Measurements from ENCODE around the gene CPXM1. TPM values are rescaled to one million over a fixed set of nuclear protein-coding genes. Genes with fewer than 3 reads are reported as not detected.

Gene CPXM1
- total RNA-seq, 1 donor from 2014 or later, result 1.0 TPM

DNA sequence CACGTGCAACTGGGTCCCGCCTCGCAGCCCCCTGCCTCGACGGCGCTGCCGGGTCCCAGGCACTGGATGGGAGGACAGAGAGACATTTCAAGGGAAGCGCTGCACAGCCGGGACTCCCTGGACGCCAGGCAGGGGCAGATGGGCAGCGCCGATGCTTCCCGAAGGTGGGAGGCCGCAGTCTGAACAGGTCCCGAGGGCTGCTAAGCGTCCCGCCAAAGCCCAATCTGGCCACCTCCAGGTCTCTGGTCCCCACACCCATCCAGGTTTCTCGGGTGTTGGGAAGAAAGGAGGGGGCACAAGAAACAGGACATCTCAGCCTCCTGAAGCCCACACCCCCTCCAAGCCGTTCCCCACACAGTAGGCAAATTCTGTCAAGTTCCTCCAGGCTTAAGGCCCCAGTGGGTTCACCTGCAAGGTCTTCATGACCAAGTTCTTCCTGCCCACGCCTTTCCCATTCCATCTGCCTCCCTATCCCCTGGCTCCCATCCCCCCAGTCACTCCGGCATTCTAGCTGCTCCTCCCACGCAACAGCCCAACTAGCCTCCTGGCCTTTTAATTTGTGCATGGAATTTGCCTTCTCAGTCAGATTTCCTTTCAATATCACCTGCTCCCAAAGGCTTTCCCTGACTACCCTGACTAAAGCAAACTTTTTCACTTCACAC lies 5.4 kb upstream of the CPXM1 start:
- intact Hi-C loops (cut with DNase I), result no loop called here
- no peak for DNase-seq
- ATAC-seq (ENCODE audit: poor library complexity), result no peak

DNA sequence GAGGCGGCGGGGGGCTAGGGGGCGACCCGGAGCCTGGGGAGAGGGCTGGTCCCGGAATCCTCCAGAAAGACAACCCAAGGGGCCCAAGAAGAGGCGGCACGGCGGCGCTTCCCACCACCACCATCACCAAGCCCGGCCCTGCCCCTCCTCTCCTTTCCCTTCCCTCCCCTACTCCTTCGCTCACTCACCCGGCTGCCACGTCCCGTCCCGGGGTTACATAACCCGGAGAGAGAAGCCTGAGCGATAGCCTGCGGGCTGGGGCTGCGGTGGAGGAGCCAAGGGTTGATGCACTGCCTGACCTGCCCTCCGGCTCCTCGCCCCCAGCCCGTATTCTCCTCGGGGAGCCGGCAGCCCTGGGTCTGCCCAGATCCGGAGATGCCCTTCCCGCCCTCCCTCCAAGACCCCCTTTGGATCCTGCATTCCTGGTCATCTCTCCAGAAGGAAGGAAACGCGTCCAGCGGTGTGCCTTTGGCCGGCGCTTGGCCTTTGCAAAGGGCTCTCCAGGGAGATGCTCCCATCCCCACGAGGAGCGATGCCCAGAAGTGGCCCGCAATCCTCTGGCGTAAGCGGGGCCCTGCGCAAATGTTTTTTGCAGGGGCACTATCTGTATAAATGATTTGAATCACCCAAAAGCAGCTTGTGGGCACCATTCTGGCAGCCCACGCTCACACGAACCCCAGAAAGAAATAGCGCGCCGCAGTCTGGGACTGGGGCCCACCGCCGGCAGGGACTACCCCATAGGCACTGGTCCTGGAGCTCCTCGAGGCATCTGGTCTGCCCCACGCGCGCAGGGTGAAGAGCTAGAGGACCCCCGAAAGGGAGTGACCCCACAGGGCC lies 4.6 kb upstream of the CPXM1 start:
- DNase-seq, result no peak
- intact Hi-C loops (cut with DNase I), result no loop called here
- peak; percentile 52 for ATAC-seq (ENCODE audit: poor library complexity)

DNA sequence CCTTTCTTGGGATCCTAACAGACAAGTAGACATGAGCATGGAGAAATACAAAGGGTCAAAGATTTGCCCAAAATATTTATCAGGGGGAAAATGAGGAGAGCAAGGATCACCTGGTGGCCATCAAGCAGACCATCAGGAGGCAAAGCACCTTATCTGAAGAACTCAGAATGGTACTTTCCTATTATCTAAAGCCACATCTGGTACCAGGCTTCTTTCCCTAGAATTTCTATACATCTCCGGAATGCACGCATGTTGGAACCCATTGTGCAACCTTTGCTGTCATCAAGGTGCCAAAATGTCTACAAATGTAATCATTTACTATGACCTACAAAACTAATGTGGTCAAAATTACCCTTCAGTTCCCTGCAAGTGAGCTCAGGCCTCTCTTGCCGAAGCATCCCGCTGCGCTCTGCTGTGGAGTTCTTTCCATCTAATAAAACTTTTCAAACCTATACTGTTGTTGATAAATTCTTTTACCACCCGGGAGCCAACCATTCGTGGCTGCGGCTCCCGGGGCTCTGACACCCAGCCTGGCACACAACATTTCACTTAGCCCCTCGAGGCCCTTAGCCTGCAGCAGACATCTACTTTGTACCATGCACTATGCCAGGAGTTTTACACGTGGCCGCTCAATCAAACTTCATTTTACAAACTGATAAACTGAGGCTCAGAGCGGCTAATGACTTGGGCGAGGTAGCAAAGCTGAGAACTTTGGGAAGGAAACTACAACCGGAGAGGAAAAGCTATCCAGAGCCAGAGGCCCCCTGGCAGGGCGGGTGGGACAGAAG lies 3.8 kb upstream of the CPXM1 start:
- DNase-seq, result no peak
- ATAC-seq (ENCODE audit: poor library complexity), result no peak
- intact Hi-C loops (cut with DNase I), result no loop called here

DNA sequence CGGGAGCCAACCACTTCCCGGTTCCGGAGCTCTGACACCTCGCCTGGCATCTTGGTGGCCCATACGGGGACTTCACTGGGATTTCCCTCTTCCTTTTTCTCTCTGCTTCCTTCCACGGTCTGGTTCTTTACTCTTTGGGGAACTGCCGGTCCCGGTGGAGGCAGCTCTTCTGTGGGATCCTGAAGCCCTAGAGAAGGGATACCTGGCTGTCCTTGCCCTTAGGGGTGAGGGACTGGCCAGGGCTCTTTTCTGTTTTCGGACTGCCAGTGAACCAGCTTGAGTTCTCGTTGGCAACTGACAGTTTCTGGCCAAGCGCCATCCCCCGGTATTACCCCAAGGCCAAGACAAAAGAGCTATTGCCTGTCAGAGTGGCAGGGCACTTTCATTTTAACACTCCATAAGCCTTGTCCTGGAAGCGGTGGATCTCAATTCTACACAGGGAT lies 880 bp upstream of the CPXM1 start:
- DNase-seq (no peak), ATAC-seq (ENCODE audit: poor library complexity) (no peak)
- intact Hi-C loops (cut with DNase I), result no loop called here

DNA sequence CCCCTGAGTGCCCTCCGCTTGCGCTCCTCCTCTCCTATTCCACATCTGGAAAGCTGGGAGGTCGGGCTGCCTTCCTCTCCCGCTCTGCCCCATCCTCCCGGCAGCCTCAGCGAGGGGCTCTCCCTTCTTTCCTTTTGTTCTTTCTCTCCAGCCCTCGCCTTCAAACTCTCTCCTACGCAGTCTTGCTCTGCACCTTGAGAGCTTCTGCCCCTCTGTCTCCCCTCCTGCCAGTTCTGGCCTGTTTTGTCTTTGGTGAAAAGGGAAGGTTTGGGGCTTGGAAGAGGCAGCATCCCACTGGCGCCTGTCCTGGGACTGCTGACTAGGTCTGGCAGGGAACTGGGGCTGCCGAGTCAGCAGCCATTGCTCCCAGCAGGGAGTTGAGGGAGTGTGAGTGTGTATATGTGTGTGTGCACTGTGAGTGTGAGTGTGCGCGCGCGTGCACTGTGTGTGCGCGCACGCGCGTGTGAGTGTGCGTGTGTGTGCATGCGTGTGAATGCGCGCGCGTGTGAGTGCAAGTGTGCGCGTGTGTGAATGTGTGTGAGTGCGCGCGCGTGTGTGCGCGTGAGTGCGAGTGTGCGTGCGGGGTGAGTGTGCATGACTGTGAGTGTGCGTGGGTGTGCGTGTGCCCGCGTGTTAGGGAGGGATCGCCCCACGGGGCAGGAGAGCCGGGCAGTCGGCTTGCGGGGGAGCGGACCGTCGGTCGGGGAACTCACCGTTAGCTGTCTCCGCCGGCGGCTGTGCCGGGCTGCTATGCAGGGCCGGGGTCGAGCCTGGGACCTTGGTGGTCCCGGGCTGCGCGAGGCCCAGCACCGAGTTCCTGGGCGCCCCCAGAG lies 523 bp downstream of the CPXM1 start:
- ATAC-seq (ENCODE audit: poor library complexity) (no peak), DNase-seq (peak; percentile 56)
- intact Hi-C loops (cut with DNase I), result no loop called here

DNA sequence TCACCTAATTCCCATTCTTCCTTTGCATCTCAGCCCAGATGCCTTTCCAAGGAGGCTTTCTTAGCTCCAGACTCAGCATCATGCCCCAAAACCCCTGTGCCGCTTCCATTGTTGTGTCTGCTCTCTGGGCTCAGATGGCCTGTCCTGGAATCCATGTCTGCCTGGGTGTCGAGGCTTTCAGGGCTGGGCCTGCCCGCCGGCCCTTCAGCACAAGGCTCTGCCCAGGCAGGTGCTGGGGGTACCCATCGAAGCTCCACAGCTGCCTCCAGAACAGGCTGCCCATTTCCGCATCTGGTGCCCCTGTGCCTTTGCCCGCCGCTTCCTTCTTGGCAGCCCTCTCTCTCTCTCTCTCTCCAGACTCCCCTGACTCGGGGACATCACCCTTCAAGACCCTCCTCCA lies 1.2 kb downstream of the CPXM1 start:
- ATAC-seq (ENCODE audit: poor library complexity), result no peak
- intact Hi-C loops (cut with DNase I), result no loop called here
- no peak for DNase-seq

DNA sequence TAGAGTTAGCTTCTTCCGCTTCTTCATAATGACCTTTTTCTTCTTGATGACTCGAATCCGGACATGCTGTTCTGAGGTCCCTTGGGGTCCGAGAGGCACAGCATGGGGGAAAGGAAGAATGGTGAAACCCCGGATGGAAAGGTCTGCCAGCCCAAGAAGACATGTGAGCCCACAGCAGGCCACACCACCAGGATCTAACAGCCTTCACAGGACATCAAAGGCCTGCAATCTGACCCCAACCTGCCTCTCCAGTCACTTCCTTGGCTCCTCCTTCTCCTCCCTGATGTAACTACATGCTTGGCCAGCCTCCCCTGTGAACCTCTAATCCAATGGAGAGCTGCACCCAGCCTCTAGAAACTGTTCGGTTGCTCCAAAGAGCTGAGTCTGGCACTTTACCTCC lies 1.6 kb downstream of the CPXM1 start:
- ATAC-seq (ENCODE audit: poor library complexity) (no peak), DNase-seq (no peak)
- intact Hi-C loops (cut with DNase I), result no loop called here

DNA sequence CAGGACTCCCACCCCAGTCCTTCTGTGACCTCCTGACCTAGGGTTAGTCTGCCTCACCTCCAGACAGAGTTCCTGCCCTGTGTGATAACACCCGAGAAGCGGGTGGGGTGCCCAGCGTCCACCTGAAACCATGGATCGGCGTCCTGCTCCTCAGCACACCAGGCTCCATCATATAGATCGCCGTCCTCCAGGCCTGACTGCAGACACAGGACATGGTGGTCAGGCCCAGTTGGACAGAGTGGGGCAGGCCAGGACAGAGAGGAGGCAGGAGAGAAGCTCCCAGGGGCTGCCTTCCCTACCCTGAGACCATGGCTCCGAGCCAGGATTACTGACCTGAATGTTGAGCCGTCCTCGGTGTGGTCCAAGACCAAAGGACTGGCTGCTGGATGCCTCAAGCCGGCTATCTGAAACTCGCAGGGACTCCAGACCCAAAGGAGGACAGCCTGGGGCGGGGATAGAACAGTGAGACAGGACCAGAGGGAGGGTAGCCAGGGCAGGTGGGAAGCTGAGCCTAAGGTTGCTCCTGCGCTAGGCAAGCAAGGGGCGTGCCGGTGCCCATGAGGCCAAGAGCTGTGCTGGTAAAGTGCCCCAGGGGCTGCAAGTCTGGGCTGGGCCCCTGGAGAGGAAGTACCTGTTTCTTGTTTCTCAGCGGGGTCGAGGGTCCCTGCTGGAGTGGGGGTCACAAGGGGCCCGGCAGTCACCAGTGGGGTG lies 2.2 kb downstream of the CPXM1 start:
- no peak for DNase-seq
- intact Hi-C loops (cut with DNase I), result no loop called here
- no peak for ATAC-seq (ENCODE audit: poor library complexity)

DNA sequence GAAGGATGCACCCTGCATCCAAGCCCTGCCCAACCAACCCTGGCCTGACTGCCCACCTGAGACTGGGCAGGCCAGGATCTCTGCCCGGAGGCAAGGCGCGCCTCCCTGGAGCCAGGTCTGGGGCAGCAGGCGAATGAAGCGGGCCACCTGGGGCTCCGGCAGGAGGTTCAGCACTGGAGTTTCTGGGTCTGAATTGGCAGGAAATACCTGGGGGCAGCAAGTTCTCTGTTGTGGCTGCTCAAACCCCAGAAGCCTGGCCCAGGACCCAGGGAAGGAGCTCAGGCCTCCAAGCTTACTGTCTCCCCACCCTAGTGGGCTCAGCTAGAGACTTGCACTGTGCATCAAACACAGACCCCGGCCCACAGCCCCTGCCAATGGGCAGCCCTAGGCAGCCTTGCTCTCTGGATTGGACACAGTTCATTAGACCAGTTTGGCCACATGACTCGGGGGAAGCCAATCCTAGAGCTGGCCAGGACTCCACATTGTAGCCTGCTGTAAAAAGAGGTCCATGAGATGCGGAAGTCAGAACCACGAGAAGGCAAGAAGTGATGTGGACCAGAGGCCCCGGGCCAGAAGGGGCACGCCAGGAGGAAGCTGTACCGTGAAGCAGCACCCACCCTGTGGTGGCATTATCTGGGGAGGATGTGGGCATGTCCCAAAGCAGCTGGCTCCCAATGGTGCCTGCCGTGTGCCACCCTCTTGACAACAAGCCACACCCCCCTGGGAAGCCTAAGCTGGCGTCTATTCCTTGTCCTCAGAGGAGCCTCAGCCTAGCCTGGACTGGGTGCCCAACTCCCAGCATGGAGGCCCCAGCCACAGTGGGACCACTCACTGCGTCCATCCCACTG lies 3.1 kb downstream of the CPXM1 start:
- no peak for ATAC-seq (ENCODE audit: poor library complexity)
- DNase-seq, result no peak
- intact Hi-C loops (cut with DNase I), result no loop called here

DNA sequence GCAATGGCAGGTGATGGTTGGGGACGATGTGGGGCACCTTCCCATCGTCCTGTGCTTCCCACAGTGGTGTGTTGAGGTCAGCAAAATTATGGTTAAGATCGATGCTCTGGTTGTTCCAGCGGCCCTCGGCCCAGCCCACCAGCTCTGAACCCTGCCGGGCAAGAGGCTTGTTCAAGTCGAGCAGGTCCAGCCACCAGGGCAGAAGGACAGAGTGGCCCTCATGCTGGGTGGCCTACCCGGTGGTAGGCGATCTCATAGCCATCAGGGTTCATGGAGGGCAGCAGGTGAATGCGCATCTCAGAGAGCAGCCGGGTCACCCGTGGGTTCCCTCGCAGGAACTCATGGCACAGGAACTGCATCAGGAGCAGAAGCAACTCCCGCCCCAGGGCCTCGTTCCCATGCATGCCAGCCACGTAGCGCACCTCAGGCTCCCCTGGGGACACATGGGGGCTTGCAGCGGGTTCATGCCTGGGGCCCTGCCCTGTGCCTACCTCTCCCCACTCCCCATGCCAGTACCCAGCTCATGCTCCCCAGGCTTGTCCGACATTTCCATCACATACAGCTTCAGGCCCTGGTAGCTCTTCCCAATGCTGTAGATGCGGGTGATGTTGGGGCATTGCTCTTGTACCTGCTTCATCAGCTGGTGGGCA lies 4.3 kb downstream of the CPXM1 start:
- DNase-seq, result no peak
- intact Hi-C loops (cut with DNase I), result no loop called here
- no peak for ATAC-seq (ENCODE audit: poor library complexity)

DNA sequence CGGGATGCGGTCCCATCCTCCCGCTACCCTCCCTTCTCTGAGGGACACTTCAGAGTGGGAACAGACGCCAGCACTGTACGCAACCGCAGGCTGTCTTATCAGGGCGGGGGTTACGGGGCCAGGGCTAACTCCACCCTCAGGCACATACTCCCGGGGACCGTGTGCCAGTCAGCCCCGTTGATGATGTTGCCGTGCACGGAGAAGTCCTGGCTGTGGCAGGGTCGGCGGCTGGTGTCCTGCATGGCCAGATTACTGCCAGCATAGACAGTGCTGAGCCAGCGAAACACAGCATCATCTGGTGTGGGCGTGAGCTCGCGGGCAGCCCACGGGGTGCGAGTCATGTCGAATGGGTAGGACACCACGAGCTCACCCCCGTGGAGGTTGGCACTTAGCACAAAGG lies 5.0 kb downstream of the CPXM1 start:
- intact Hi-C loops (cut with DNase I), result no loop called here
- DNase-seq, result no peak
- no peak for ATAC-seq (ENCODE audit: poor library complexity)

DNA sequence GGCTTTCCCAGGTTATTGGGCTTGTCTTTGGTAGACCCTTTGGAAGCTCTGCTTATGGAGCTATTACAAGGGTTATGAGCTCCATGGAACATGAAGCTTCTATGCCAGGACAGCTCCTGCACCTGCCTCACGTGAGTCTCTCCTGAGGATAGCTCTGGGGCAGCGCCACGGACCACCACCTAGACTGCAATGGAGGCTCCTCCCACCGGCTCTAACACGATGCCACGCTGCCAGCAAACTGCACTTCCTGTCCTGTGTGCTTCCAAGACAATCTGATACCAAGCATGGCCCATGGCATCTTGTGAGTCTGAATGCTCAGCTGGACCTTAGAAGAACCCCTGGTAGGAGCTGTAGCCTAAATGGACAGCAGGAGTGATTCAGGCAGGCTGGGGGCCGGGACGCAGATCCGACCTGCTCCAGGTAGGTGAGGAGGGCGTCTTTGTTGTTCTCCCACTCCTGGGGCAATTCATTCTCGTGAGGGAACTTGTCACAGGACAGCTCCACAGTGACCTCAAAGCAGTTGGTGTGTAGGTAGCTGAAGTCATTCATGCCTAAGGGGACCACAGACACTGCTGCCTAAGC lies 5.5 kb downstream of the CPXM1 start:
- ATAC-seq (ENCODE audit: poor library complexity) (no peak), DNase-seq (no peak)
- intact Hi-C loops (cut with DNase I), result no loop called here

DNA sequence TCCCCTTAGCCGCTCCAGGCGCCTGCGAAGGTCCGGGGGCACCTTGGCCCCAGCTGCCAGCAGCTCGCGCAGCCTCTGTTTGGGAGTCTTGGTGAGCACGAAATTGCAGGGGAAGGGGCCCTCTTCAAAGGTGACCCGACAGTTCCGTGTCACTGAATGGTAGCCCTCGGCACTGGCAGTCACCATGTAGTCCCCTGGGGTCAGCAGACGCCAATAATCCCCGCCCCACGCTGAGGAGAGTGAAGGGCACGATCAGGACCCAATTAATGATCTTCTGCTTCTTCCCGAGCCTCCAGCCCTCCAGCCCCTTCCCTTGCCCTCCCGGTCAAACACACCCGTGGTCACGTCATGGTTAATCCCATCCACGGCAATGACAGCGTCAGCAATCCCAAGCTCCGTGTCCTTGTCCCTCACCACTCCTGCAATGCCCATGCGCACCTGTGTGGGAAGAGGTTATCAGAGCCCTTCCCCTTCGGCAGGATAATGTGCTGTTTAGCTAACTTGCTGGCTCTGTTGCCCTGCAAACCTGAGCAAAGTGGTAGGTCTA lies 6.2 kb downstream of the CPXM1 start:
- intact Hi-C loops (cut with DNase I), result no loop called here
- ATAC-seq (ENCODE audit: poor library complexity), result no peak
- no peak for DNase-seq

DNA sequence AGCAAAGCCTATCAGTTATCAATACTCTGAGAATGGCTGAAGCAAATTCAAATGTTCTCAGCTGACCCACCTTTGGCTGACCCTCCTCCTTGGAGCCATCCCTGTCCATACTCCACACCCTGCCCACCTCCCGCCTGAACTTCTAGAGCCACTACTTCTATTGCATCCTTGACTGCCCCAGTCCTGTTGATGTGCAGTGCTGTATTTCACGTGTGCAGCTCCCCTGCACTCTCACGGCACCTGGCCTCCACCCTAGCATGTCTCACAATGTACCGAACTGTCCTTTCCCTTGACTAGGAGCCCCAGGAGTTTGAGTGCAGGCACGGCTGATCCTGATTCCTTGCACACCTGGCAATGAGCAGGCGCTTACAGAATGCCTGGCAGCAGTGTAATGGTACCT lies 7.0 kb downstream of the CPXM1 start:
- intact Hi-C loops (cut with DNase I), result no loop called here
- ATAC-seq (ENCODE audit: poor library complexity) (no peak), DNase-seq (no peak)

DNA sequence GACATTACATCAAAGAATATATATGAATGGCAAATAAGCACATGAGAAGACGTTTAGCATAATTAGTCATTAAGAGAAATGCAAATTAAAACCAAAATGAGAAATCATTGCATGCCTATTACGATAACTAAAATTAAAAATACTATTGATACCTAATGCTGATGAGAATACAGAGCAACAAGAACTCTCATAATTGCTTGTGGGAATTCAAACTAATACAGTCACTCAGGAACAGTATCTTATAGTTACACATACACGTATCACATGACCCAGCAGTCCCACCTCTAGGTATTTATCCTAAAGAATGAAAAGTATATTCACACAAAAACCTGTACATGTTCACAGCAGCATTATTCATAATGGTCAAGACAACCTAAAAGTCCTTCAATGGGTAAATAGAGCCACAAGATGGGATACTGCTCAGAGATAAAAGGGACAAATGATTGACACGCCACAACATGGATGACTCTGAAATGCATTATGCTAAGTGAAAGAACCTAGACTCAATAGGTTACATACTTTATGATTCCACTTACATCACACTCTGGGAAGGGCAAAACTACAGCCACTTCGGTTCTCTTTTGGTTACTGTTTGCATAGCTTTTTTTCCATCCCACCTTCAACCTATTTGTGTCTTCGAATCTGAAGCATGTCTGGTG lies 16.4 kb downstream of the CPXM1 start:
- ATAC-seq (ENCODE audit: poor library complexity) (no peak), DNase-seq (no peak)
- intact Hi-C loops (cut with DNase I), result no loop called here

DNA sequence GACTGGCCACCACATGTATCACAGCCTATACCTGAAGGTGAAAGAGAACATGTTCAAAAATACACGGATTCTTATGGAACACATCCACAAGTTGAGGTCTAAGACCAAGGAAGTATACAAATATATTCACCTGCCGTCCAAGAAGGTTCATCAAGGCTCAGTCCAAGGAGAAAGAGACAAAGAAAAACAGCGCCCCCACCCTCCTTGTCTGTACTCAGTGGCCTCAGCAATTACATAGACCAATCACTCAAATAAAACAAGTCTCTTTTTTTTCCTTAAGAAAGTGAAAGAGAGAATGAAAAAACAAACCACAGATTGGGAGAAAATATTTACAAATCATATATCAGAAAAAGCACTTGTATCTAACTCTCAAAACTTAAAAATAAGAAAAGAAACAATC lies 19.5 kb downstream of the CPXM1 start:
- no peak for ATAC-seq (ENCODE audit: poor library complexity)
- DNase-seq, result no peak
- intact Hi-C loops (cut with DNase I), result no loop called here

Measured in Right ventricle myocardium superior (tissue), 1 donor.